H9 (cell line): ENCODE measurements around the gene DMD. TPM values are rescaled to one million over a fixed set of nuclear protein-coding genes. Genes with fewer than 3 reads are reported as not detected.

ENCODE experiments used
- DNase-seq: peaks from one replicate; pipeline ENCODE4 v3.0.0-alpha.2; 2017
- H2AFZ ChIP-seq: one replicate; pipeline ENCODE4 v1.6.1; 2013; ENCODE audit warnings: mild to moderate bottlenecking, low read length, control low read depth, moderate library complexity
- H2AK5ac ChIP-seq: 2 replicates; pipeline ENCODE4 v1.6.1; 2013; ENCODE audit warnings: low read length, control low read depth, mixed read lengths; ENCODE audit not compliant: insufficient read length
- H2BK120ac ChIP-seq: one replicate; pipeline ENCODE4 v1.6.1; 2013; ENCODE audit warnings: low read depth, mild to moderate bottlenecking, low read length, control low read depth, inconsistent platforms; ENCODE audit not compliant: poor library complexity, severe bottlenecking
- H2BK12ac ChIP-seq: 2 replicates; pipeline ENCODE4 v1.6.1; 2013; ENCODE audit warnings: low read length, control low read depth, mixed read lengths, low read depth; ENCODE audit not compliant: insufficient read length
- H2BK15ac ChIP-seq: 2 replicates; pipeline ENCODE4 v1.6.1; 2013; ENCODE audit warnings: low read depth, low read length, control low read depth
- H2BK20ac ChIP-seq: one replicate; pipeline ENCODE4 v1.6.1; 2013; ENCODE audit warnings: low read depth, mild to moderate bottlenecking, low read length, control low read depth, inconsistent platforms; ENCODE audit not compliant: poor library complexity, severe bottlenecking
- H2BK5ac ChIP-seq: 2 replicates; pipeline ENCODE4 v1.6.1; 2013; ENCODE audit warnings: low read length, control low read depth, mixed read lengths; ENCODE audit not compliant: insufficient read length
- H3K14ac ChIP-seq: 2 replicates; pipeline ENCODE4 v1.6.1; 2013; ENCODE audit warnings: low read length, control low read depth; ENCODE audit not compliant: insufficient read depth
- H3K18ac ChIP-seq: 2 replicates; pipeline ENCODE4 v1.6.1; 2013; ENCODE audit warnings: low read depth, mild to moderate bottlenecking, mixed read lengths, low read length, control low read depth; ENCODE audit not compliant: insufficient read length
- H3K23ac ChIP-seq: 2 replicates; pipeline ENCODE4 v1.6.1; 2013; ENCODE audit warnings: low read length, control low read depth, mixed read lengths, low read depth; ENCODE audit not compliant: insufficient read length
- H3K23me2 ChIP-seq: 2 replicates; pipeline ENCODE4 v1.6.1; 2013; ENCODE audit warnings: low read depth, mild to moderate bottlenecking, mixed read lengths, low read length, control low read depth; ENCODE audit not compliant: insufficient read length, poor library complexity, severe bottlenecking
- H3K27ac ChIP-seq: 2 replicates; pipeline ENCODE4 v1.5.1; 2013; ENCODE audit warnings: low read length, control low read depth, mixed read lengths, low read depth; ENCODE audit not compliant: insufficient read length
- H3K27me3 ChIP-seq: 2 replicates; pipeline ENCODE4 v1.6.1; 2013; ENCODE audit warnings: low read length, control low read depth, inconsistent platforms; ENCODE audit not compliant: insufficient read depth
- H3K4ac ChIP-seq: 2 replicates; pipeline ENCODE4 v1.6.1; 2013; ENCODE audit warnings: low read depth, mild to moderate bottlenecking, control low read depth, inconsistent platforms, low read length, moderate library complexity
- H3K4me1 ChIP-seq: 2 replicates; pipeline ENCODE4 v1.6.1; 2013; ENCODE audit warnings: low read length, control low read depth, inconsistent platforms; ENCODE audit not compliant: insufficient read depth
- H3K4me2 ChIP-seq: 2 replicates; pipeline ENCODE4 v1.6.1; 2013; ENCODE audit warnings: low read length, control low read depth, mixed read lengths; ENCODE audit not compliant: insufficient read length, insufficient read depth
- H3K56ac ChIP-seq: 2 replicates; pipeline ENCODE4 v1.6.1; 2013; ENCODE audit warnings: low read depth, mild to moderate bottlenecking, mixed read lengths, low read length, control low read depth; ENCODE audit not compliant: insufficient read length
- H3K79me1 ChIP-seq: 2 replicates; pipeline ENCODE4 v1.6.1; 2013; ENCODE audit warnings: low read depth, mild to moderate bottlenecking, moderate library complexity, low read length, control low read depth, inconsistent platforms; ENCODE audit not compliant: insufficient read depth, poor library complexity, severe bottlenecking
- H3K79me2 ChIP-seq: 2 replicates; pipeline ENCODE4 v1.6.1; 2013; ENCODE audit warnings: low read length, control low read depth, inconsistent platforms; ENCODE audit not compliant: insufficient read depth
- H3K9ac ChIP-seq: 2 replicates; pipeline ENCODE4 v1.6.1; 2013; ENCODE audit warnings: low read length, control low read depth, mixed read lengths; ENCODE audit not compliant: insufficient read length; ENCODE audit errors: extremely low read depth
- H3K9me3 ChIP-seq: one replicate; pipeline ENCODE4 v1.6.1; 2013; ENCODE audit warnings: low read depth, low read length, inconsistent platforms; ENCODE audit not compliant: control insufficient read depth
- H3T11ph ChIP-seq: one replicate; pipeline ENCODE4 v1.6.1; 2013; ENCODE audit warnings: mild to moderate bottlenecking, low read length, control low read depth, inconsistent platforms
- H4K20me1 ChIP-seq: one replicate; pipeline ENCODE4 v1.6.1; 2013; ENCODE audit not compliant: control insufficient read depth, insufficient read length, insufficient read depth
- H4K5ac ChIP-seq: 2 replicates; pipeline ENCODE4 v1.6.1; 2013; ENCODE audit warnings: low read depth, mild to moderate bottlenecking, mixed read lengths, low read length, control low read depth; ENCODE audit not compliant: insufficient read length
- H4K8ac ChIP-seq: replicated peaks from 2 replicates; pipeline ENCODE4 v1.6.1; 2013; ENCODE audit warnings: low read length, control low read depth, mixed read lengths, low read depth; ENCODE audit not compliant: insufficient read length
- H4K91ac ChIP-seq: 2 replicates; pipeline ENCODE4 v1.6.1; 2013; ENCODE audit warnings: low read depth, mild to moderate bottlenecking, moderate library complexity, mixed read lengths, low read length, control low read depth; ENCODE audit not compliant: insufficient read length
- H3K27ac Mint-ChIP-seq, 3 experiments: 2 replicates in 2 of 3; 3 replicates in 1 of 3; pipeline ENCODE4 v1.8.0; 2020 to 2021; ENCODE audit warnings: mixed read lengths in 3 of 3, mild to moderate bottlenecking in 1 of 3, moderate library complexity in 1 of 3
- H3K27me3 Mint-ChIP-seq: 2 replicates; pipeline ENCODE4 v1.8.0; 2021; ENCODE audit warnings: low read depth, mild to moderate bottlenecking, moderate library complexity, mixed read lengths
- H3K36me3 Mint-ChIP-seq, 3 experiments: 2 replicates in 2 of 3; 3 replicates in 1 of 3; pipeline ENCODE4 v1.8.0; 2020 to 2021; ENCODE audit warnings: low read depth in 3 of 3, mixed read lengths in 3 of 3; ENCODE audit not compliant: insufficient read depth in 1 of 3
- H3K4me1 Mint-ChIP-seq, 2 experiments: 2 replicates each; pipeline ENCODE4 v1.8.0; 2020; ENCODE audit warnings: mixed read lengths in 2 of 2
- H3K4me3 Mint-ChIP-seq, 2 experiments: 2 replicates in 1 of 2; 3 replicates in 1 of 2; pipeline ENCODE4 v1.8.0; 2020 to 2021; ENCODE audit warnings: mild to moderate bottlenecking in 2 of 2, mixed read lengths in 2 of 2, moderate library complexity in 1 of 2
- H3K9me3 Mint-ChIP-seq, 2 experiments: 2 replicates in 1 of 2; 3 replicates in 1 of 2; pipeline ENCODE4 v1.8.0; 2020; ENCODE audit warnings: mild to moderate bottlenecking in 2 of 2, mixed read lengths in 2 of 2, moderate library complexity in 1 of 2
- CTCF ChIP-seq: fragments of 200-600 bp; sonication (generic); conservative IDR thresholded peaks from 3 replicates; pipeline ENCODE4 v1.8.0; 2021; ENCODE audit warnings: antibody characterized with exemption, mild to moderate bottlenecking
- WGBS: extraction: QIAGEN DNeasy Blood & Tissue Kit; methylation state at CpG from one replicate; pipeline ENCODE4 v1.1.7; 2013; ENCODE audit warnings: missing lambda C conversion rate, low lambda C conversion rate, mixed read lengths; ENCODE audit not compliant: insufficient read length; ENCODE audit errors: extremely low coverage; 5-methylcytosine and 5-hydroxymethylcytosine counted together
- total RNA-seq: library from RNA; stranded (reverse); gene quantifications from 2 replicates; pipeline ENCODE4 v1.2.1, GENCODE V29; 2021

The DMD gene
- total RNA-seq, 1 experiment from 2014 or later = 3.8 TPM

GRCh38 chrX:32489125-32489524 lies 722.2 kb downstream of the DMD start:
- Mint-ChIP-seq H3K9me3 (peaks cover 3 to 30% of the 10 kb centered on the region in 2 experiments; a peak in 4 of 5 replicates), H3K36me3 (peaks cover 0 to 2% (median 0%) of the 10 kb centered on the region in 3 experiments; a peak in 1 of 7 replicates), H3K4me1 (no peaks in the 10 kb centered on the region), H3K27me3 (no peaks in the 10 kb centered on the region), H3K27ac (no peak overlapping the region), H3K4me3 (no peak overlapping the region)
- H3K4ac ChIP-seq = no peak overlapping the region
- no peak overlapping the region for H2AFZ ChIP-seq
- H2BK15ac ChIP-seq = no peak overlapping the region
- no peak overlapping the region for H4K5ac ChIP-seq
- WGBS = no CpG with 5 or more reads among the region's 3 CpGs
- no peak overlapping the region for H3K56ac ChIP-seq
- no peaks in the 10 kb centered on the region for H3K23me2 ChIP-seq
- no peak overlapping the region for H3K4me2 ChIP-seq
- no peak overlapping the region for H3K14ac ChIP-seq
- no peak overlapping the region for H3K27ac ChIP-seq
- H3K9ac ChIP-seq = no peak overlapping the region
- no peak overlapping the region for H3K18ac ChIP-seq
- H3K27me3 ChIP-seq = no peaks in the 10 kb centered on the region
- no peaks in the 10 kb centered on the region for H3K9me3 ChIP-seq
- H4K20me1 ChIP-seq = no peaks in the 10 kb centered on the region
- H3K79me2 ChIP-seq = no peaks in the 10 kb centered on the region
- no peak overlapping the region for H3K23ac ChIP-seq
- no peak overlapping the region for H2BK12ac ChIP-seq
- H3K79me1 ChIP-seq = no peaks in the 10 kb centered on the region
- H3T11ph ChIP-seq = no peak overlapping the region
- no peak for DNase-seq
- no peak for TF ChIP-seq CTCF
- no peak overlapping the region for H2AK5ac ChIP-seq
- H2BK5ac ChIP-seq = no peak overlapping the region
- H2BK120ac ChIP-seq = no peak overlapping the region
- H4K8ac ChIP-seq = no peak overlapping the region
- H4K91ac ChIP-seq = no peak overlapping the region
- H2BK20ac ChIP-seq = no peak overlapping the region
- H3K4me1 ChIP-seq = no peaks in the 10 kb centered on the region
